RWPE2 (cell line): ENCODE results near the gene C13orf42.
"Not testable (repeated sequence)": the region's sequence is repeated elsewhere in the genome, so short reads cannot be mapped to it uniquely, and the experiment has no call there.

Experiments
- ATAC-seq: fragments of 200-7000 bp; cut with Tn5 transposase; 3 replicates; pipeline ENCODE4 v1.9.1; 2021; ENCODE audit warnings: low read depth
- DNase-seq: peaks from one replicate; pipeline ENCODE4 v3.0.0-alpha.2; 2020; ENCODE audit warnings: low spot score
- H3K27ac ChIP-seq: fragments of 450-650 bp; 2 replicates; pipeline ENCODE4 v1.5.1; 2017; ENCODE audit warnings: mild to moderate bottlenecking; ENCODE audit not compliant: poor library complexity, severe bottlenecking
- H3K27me3 ChIP-seq: fragments of 250-450 bp; sonication (Bioruptor Pico); 2 replicates; pipeline ENCODE4 v1.5.1; 2021; ENCODE audit warnings: mild to moderate bottlenecking, moderate library complexity; ENCODE audit not compliant: insufficient read depth, poor library complexity, severe bottlenecking
- H3K36me3 ChIP-seq: fragments of 250-450 bp; sonication (Bioruptor Pico); 2 replicates; pipeline ENCODE4 v1.5.1; 2020; ENCODE audit warnings: low read depth, mild to moderate bottlenecking, moderate library complexity
- H3K4me1 ChIP-seq: fragments of 250-450 bp; sonication (Bioruptor Pico); 2 replicates; pipeline ENCODE4 v1.5.1; 2021; ENCODE audit warnings: mild to moderate bottlenecking, moderate library complexity; ENCODE audit not compliant: insufficient read depth, poor library complexity, severe bottlenecking
- H3K4me3 ChIP-seq: fragments of 250-450 bp; sonication (Bioruptor Pico); 2 replicates; pipeline ENCODE4 v1.5.1; 2021; ENCODE audit warnings: mild to moderate bottlenecking, moderate library complexity; ENCODE audit not compliant: severe bottlenecking
- H3K9me3 ChIP-seq: fragments of 250-450 bp; sonication (Bioruptor Pico); 2 replicates; pipeline ENCODE4 v1.5.1; 2021; ENCODE audit warnings: mild to moderate bottlenecking, moderate library complexity; ENCODE audit not compliant: severe bottlenecking
- CTCF ChIP-seq: fragments of 450-650 bp; IDR thresholded peaks from one replicate; pipeline ENCODE4 v1.5.1; 2017; ENCODE audit warnings: mild to moderate bottlenecking, moderate library complexity; ENCODE audit not compliant: poor library complexity, severe bottlenecking

C13orf42 gene

GRCh38 chr13:51122868-51123566 is 11.9 kb upstream of the C13orf42 start:
- no peaks in the 10 kb centered on the region for H3K27me3 ChIP-seq
- H3K9me3 ChIP-seq, result no peaks in the 10 kb centered on the region
- H3K4me3 ChIP-seq, result no peak overlapping the region
- H3K36me3 ChIP-seq, result no peaks in the 10 kb centered on the region
- H3K27ac ChIP-seq, result no peak overlapping the region
- DNase-seq (no peak), ATAC-seq (no peak)
- no peaks in the 10 kb centered on the region for H3K4me1 ChIP-seq
- no peak for TF ChIP-seq CTCF

GRCh38 chr13:51120873-51121272 is 9.8 kb upstream of the C13orf42 start:
- not testable (repeated sequence) for DNase-seq, ATAC-seq, H3K36me3 ChIP-seq

GRCh38 chr13:51118809-51119431 is 7.8 kb upstream of the C13orf42 start:
- no peaks in the 10 kb centered on the region for H3K9me3 ChIP-seq
- no peak overlapping the region for H3K27ac ChIP-seq
- H3K4me3 ChIP-seq, result no peak overlapping the region
- DNase-seq (no peak), ATAC-seq (no peak)
- no peaks in the 10 kb centered on the region for H3K4me1 ChIP-seq
- H3K27me3 ChIP-seq, result no peaks in the 10 kb centered on the region
- no peaks in the 10 kb centered on the region for H3K36me3 ChIP-seq
- no peak for TF ChIP-seq CTCF

More at GRCh38 chr13:51120873-51121272, 9.8 kb upstream of the C13orf42 start:
- not testable (repeated sequence) for H3K27ac ChIP-seq, H3K9me3 ChIP-seq, H3K4me3 ChIP-seq, H3K27me3 ChIP-seq, H3K4me1 ChIP-seq

GRCh38 chr13:51113969-51114368 is 2.9 kb upstream of the C13orf42 start:
- H3K9me3 ChIP-seq, result no peaks in the 10 kb centered on the region
- H3K27me3 ChIP-seq, result no peaks in the 10 kb centered on the region
- H3K4me3 ChIP-seq, result no peak overlapping the region
- no peaks in the 10 kb centered on the region for H3K36me3 ChIP-seq
- no peak for DNase-seq
- no peak for TF ChIP-seq CTCF
- no peak for ATAC-seq
- H3K4me1 ChIP-seq, result no peaks in the 10 kb centered on the region
- no peak overlapping the region for H3K27ac ChIP-seq

- DNase-seq (no peak), ATAC-seq (no peak)
- Histone ChIP-seq H3K4me1 (no peaks in the 10 kb centered on the region), H3K4me3 (no peak overlapping the region), H3K27me3 (no peaks in the 10 kb centered on the region), H3K27ac (no peak overlapping the region), H3K36me3 (no peaks in the 10 kb centered on the region), H3K9me3 (no peaks in the 10 kb centered on the region)
- TF ChIP-seq CTCF, result no peak
These were observed 2.3 kb upstream of the C13orf42 start for GRCh38 chr13:51113186-51113881.
